Fibroblast of gingiva (primary cell): ENCODE data around the gene PRDM16.

Source experiments
- DNase-seq: peaks from one replicate; pipeline ENCODE4 v3.0.0-alpha.2; 2011; ENCODE audit warnings: low read depth

PRDM16 gene

GRCh38 chr1:3141129-3141528 lies 72.1 kb downstream of the PRDM16 start:
- DNase-seq: no peak

GRCh38 chr1:3141836-3142235 lies 72.8 kb downstream of the PRDM16 start:
- no peak for DNase-seq

- DNase-seq: no peak
Measured at GRCh38 chr1:3142236-3142635, 73.2 kb downstream of the PRDM16 start.

DNA sequence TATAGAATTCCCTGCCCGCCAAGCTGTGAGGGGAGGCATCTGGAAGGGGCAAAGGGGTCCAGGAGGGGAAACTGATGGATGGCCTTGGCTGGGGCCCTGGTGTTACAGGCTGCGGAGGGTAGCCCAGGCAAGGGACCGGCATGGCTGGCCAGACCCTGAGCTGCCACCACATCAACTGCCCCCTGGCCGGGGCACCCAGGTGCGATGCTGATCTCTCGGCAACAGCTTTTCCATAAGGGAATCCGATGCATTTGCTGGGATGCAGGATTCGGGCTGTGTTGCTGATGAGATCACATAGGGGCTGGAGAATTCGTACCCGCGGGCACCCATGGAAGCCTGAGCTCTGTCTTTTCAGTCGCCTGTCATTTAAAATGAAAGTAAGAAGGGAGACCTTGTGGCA lies 73.7 kb downstream of the PRDM16 start:
- no peak for DNase-seq

DNA sequence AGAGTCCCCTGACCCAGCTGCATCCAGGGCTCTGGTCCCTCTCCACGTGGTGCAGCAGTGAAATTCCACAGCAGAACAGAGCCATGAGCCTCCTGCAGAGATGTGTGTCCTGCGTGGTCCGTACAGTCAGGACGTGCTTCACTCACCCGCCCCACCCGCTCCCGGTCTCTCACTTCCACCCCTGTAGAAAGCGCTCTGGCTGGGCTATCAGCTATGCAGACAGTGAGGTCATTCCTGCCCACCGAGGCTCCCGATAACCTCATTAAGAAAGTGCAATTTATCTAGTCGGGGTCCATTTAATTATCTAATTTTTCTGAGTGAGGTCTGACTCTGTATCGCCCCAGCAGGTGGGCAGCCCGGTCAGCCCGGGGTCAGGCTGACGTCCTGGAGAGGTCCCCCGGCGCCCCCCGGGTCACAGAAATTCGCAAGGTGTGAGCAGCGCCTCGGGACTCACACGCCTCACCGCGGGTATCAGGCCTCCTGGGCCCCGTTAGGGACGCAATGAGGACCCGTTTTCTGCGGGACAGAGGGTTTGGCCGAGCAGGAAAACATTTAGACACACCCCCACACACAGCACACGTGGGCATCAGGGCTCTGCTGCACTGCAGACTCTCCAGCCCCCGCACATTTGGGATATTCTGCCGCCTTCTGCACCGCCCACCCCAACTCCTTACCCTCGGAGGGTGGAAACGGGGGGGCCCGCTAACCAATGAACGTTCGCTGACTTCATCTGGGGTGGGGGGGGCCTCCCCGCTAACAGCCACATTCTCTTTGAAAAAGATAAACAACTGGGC lies 76.7 kb downstream of the PRDM16 start:
- no peak for DNase-seq

DNA sequence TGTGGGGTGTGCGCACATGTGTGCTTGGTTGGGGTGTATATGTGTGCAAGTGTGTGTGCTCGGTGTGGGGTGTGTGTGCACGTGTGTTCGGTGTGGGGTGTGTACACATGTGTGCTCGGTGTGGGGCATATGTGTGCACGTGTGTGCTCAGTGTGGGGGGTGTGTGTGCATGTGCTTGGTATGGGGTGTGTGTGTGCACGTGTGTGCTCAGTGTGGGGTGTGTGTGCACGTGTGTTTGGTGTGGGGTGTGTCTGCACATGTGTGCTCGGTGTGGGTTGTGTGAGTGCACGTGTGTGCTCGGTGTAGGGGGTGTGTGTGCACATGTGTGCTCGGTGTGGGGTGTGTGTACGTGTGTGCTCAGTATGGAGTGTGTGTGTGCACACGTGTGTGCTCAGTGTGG lies 77.5 kb downstream of the PRDM16 start:
- no peak for DNase-seq

DNA sequence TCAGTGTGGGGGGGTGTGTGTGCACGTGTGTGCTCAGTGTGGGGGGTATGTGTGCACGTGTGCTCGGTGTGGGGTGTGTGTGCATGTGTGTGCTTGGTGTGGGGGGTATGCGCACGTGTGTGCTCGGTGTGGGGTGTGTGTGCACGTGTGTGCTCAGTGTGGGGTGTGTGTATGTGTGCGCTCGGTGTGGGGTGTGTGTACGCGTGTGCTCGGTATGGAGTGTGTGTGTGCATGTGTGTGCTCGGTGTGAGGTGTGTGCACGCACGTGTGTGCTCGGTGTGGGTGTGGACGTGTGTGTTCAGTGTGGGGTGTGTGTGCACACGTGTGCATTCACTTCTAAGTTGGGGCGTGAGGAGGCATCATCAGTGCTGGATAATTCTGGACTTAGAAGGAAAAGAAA lies 77.9 kb downstream of the PRDM16 start:
- DNase-seq: no peak

GRCh38 chr1:3148171-3148570 lies 79.2 kb downstream of the PRDM16 start:
- no peak for DNase-seq

GRCh38 chr1:3149277-3149676 lies 80.3 kb downstream of the PRDM16 start:
- no peak for DNase-seq

DNA sequence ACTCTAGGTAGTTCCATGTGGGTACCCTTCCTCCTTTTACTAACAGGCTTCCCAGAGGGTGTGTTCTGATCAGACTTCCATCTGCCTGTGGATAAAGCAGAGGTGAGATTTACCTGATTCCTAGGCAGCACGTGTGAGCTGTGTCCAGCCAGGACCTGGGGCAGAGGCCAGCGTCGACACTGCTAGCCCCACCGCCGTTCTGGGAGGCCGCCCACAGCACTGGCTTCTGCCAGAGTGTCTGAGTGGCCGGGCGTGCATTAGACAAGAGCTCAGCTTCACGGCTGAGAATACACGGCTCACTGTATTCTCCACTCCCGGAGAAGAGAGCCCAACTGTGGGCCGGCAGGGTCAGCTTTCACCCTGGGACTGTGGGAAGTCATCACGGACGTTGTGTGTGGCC lies 82.5 kb downstream of the PRDM16 start:
- DNase-seq: no peak

- DNase-seq: no peak
Measured at GRCh38 chr1:3152143-3152542, 83.1 kb downstream of the PRDM16 start.

GRCh38 chr1:3153197-3153596 lies 84.2 kb downstream of the PRDM16 start:
- DNase-seq: no peak

GRCh38 chr1:3153902-3154795 lies 85.1 kb downstream of the PRDM16 start:
- DNase-seq: no peak

GRCh38 chr1:3155056-3155925 lies 86.3 kb downstream of the PRDM16 start:
- no peak for DNase-seq

- DNase-seq: no peak
Measured at GRCh38 chr1:3155926-3156220, 86.9 kb downstream of the PRDM16 start.

DNA sequence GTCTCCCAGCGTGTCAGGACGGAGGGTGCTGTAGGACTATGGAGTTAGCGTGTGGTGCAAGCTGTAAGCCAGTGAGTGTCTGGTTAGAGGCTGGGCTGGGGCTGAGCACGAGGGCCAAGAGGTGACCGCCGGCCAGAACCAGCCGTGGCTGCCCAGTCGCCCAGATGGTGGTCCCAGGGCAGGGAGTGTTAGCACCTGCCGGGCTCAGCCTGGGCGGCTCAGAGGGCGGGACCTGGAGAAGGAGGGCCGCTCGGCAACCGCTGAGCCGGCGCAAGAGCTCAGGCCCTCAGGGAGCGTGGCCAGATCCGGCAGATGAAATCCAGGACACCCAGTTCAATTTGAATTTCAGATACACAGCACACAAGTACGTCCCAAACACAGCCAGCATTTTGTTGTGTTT lies 87.9 kb downstream of the PRDM16 start:
- no peak for DNase-seq

- DNase-seq: no peak
Measured at GRCh38 chr1:3158347-3158746, 89.3 kb downstream of the PRDM16 start.

- no peak for DNase-seq
Measured at GRCh38 chr1:3159121-3159520, 90.1 kb downstream of the PRDM16 start.

- no peak for DNase-seq
Measured at GRCh38 chr1:3159996-3160395, 91.0 kb downstream of the PRDM16 start.

DNA sequence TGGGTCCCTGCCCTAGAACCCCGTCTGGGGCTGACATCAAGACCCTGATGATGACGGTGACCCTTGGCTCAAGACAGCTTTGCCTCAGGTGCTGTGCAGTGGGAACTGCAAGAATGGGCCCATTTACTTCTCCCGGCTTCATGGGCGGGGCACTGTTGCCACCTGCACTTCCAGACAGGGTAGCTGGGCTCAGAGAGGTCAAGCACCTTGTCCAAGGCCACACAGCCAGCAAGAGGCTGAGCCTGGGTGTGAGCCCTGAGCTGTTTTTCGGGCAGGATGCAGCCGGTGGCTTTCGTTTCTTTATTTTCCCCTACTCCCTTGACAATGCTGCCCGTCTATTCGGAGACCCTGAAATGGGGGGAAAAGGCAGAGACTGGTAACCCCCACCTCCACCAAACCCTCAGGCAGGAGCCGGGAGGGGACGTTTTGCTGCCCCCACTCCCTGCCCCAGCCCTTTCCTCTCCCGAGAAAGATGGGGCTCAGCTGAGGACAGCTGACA lies 91.7 kb downstream of the PRDM16 start:
- DNase-seq: no peak

- DNase-seq: no peak
Measured at GRCh38 chr1:3161176-3161840, 92.3 kb downstream of the PRDM16 start.
